Endothelial cell of umbilical vein (primary cell): Measurements from ENCODE around the gene EIF2S1.

Source experiments
- CTCF ChIP-seq, 2 donors: IDR thresholded peaks; 1 replicate in 1 of 2; 2 replicates in 1 of 2; pipeline ENCODE4 v1.5.1; 2011; ENCODE audit warnings: low read length in 2 of 2, mild to moderate bottlenecking in 2 of 2, moderate library complexity in 2 of 2, control low read depth in 1 of 2, inconsistent platforms in 1 of 2, low read depth in 1 of 2; ENCODE audit not compliant: insufficient read depth in 1 of 2; ENCODE audit errors: extremely low read depth in 1 of 2
- EZH2 ChIP-seq: IDR thresholded peaks from 2 replicates; pipeline ENCODE4 v1.6.1; 2012; ENCODE audit warnings: borderline replicate concordance, low read depth, mild to moderate bottlenecking, moderate library complexity, low read length, inconsistent platforms; ENCODE audit not compliant: severe bottlenecking
- FOS ChIP-seq: IDR thresholded peaks from 2 replicates; pipeline ENCODE4 v1.6.1; 2011; ENCODE audit warnings: mild to moderate bottlenecking, low read length, moderate library complexity, borderline replicate concordance; ENCODE audit not compliant: insufficient read depth
- MAX ChIP-seq: IDR thresholded peaks from 2 replicates; pipeline ENCODE4 v1.6.1; 2011; ENCODE audit not compliant: insufficient read depth, insufficient read length
- MYC ChIP-seq: IDR thresholded peaks from one replicate; pipeline ENCODE4 v1.6.1; 2011; ENCODE audit warnings: mild to moderate bottlenecking, low read depth, low read length
- POLR2A ChIP-seq: IDR thresholded peaks from 2 replicates; pipeline ENCODE4 v1.6.1; 2012; ENCODE audit warnings: low read depth, mild to moderate bottlenecking, control low read depth, low read length
- POLR2AphosphoS5 ChIP-seq: IDR thresholded peaks from 2 replicates; pipeline ENCODE4 v1.6.1; 2012; ENCODE audit warnings: low read depth, mild to moderate bottlenecking, control low read depth, low read length, moderate library complexity; ENCODE audit not compliant: insufficient read depth

GRCh38 chr14:67424539-67424938, 64.4 kb downstream of the EIF2S1 start:
- TF ChIP-seq MAX (no peak), POLR2A (no peak), EZH2 (no peak), CTCF (IDR thresholded peaks at IDR 0.05; ENCODE audit: extremely low read depth in 1 of 2, insufficient read depth in 1 of 2, low read depth in 1 of 2, low read length in 2 of 2) (no peak), POLR2AphosphoS5 (no peak), FOS (no peak), MYC (no peak)
